HL-60/S4 treated with phorbol 12-myristate 13-acetate at 8.2 ng/mL for 4 days and 3 days (cell line): Measurements from ENCODE around the gene TRIO.
"Not testable (repeated sequence)": the region's sequence is repeated elsewhere in the genome, so short reads cannot be mapped to it uniquely, and the experiment has no call there.

Source experiments
- in situ Hi-C: fragments of 300-500 bp; cut with MboI; formaldehyde crosslinking; loops from 2 replicates; pipeline ENCODE4 v1.15.0; 2022; ENCODE audit warnings: low sequenced_read_pairs

TRIO gene

DNA sequence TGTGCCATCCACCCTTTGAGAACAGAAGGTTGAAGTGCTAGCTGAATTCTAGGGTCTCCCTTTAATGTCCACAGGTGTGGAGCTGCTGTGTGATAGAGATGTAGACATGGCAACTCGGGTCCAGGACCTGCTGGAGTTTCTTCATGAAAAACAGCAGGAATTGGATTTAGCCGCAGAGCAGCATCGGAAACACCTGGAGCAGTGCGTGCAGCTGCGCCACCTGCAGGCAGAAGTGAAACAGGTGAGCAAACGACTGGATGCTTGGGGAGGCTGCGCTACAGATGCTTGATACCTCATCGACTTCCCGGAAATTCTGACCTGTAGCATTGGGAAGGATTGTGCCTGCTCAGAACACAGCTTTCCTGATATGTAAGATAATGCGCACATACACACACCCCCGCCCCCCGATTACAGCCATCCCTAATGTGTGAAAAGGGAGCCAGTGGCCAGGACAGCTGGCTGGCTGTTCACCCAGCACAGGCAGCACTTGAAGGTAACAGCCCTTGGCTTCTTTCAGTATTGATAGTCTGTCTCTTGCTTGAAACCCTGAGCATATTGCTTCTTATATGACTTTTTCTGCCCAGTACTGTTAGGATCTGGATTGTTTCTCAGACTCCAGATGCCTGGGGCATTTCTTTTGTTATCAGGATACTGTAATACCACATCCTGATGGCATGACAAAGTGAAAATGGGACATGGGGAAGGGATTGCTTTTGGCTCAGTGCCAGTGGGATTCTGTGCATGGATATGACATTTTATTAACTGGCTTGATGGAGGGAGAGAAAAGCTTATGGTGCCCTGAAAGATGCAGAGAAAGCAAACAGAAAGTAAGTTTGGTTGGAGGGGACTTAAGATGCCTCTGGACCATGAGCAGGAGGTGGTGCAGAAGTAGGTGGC lies 221.7 kb downstream of the TRIO start:
- in situ Hi-C loops, result loop anchor here (25.0 kb wide), 2 partner anchors 272 to 647 kb away; no protein-coding TSS in a partner anchor

DNA sequence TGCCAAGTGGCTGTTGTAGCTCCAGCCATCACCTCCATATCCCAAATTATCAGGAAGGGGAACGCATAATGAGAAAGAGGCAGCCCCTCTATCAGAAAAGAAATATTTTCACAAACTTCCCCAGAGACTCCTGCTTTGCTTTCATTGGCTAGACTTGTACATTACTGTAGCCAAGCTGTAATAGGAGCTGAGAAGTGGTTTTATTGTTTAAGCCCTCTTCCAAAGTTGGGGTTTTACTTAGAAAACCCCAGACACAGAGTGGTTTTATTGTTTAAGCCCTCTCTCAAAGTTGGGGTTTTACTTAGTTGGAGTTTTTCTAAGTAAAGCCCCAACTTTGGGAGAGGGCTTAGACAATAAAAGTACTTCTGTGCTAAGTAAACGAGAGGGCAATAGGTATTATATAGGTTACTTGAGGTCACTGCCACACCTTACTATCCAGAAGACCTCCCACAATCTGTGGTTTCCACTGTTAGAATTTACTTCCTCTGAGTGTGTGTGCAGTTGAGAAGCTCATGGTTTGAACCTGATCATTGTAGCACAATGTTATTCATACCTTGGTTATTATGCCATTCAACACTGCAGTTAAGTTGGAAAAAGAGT lies 222.8 kb downstream of the TRIO start:
- in situ Hi-C loops, result loop anchor here (25.0 kb wide), 2 partner anchors 271 to 646 kb away; no protein-coding TSS in a partner anchor

DNA sequence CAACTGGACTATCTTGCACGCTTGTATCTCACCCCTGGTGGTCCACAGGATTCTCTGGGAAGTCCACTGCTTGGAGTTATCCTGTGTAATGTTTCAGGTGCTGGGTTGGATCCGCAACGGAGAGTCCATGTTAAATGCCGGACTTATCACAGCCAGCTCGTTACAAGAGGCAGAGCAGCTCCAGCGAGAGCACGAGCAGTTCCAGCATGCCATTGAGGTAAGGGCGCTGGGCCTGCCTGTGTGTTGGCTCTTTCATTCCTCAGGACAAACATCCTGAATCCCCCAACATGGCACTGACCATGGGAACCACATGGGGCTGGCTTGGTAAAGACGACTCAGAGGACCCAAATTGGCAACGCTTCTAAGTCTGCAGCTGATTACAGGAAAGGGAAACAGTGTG lies 223.6 kb downstream of the TRIO start:
- in situ Hi-C loops, result loop anchor here (25.0 kb wide), 2 partner anchors 271 to 646 kb away; no protein-coding TSS in a partner anchor

DNA sequence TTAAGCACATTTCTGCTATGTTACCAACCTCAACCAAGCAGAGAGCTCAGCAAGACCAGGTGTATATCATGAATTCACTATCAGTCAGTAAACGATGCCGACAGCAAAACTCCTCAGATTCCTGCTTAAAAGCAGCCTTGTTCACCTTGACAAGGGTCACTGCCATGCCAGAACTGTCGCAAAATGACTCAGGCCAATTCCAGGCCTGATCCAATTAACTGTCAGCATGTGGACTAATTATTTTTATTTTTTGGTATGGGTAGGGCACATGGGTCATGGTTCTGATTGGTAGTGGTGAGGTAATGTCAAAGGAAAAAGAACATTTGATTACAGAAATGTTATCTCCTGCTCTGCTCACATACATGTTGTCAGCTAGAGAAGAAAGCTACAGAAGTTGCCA lies 224.2 kb downstream of the TRIO start:
- in situ Hi-C loops, result loop anchor here (25.0 kb wide), 2 partner anchors 270 to 645 kb away; no protein-coding TSS in a partner anchor

DNA sequence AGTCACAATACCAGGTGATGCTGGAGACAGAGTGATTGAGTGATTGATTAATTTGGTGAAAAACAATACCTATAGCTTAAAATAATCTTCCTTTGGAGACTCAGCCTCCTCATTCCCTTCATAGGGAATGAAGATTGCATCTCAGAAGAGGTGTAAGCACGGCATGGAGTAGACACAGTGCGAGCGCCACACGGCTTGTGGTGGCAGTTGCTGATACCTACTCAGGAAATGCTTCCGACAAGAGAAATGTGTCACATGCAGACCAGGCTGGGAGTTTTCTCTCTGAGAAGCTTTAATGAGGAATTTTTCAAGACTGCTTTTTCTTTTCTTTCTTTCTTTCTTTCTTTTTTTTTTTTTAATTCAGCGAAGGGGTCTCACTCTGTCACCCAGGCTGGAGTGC lies 226.6 kb downstream of the TRIO start:
- in situ Hi-C loops, result loop anchor here (25.0 kb wide), 2 partner anchors 268 to 643 kb away; no protein-coding TSS in a partner anchor

DNA sequence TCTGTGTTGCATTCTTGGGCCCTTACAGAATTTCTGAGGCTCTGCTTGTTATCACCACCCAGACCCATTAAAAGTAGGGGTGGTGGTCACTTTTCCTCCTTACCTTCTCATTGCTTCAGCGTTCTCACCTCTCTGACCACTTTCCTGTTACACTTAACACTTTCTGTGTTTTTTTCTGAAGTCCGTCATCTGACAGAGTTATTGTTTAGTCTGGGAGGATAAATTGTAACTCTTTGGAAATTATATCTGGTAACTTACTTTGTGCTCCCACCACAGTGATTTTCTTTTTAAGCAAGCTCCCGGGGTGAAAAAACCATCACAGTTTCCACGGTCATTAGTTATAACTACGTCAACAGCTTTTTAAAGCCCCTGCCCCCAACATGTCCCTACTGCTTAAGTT lies 227.2 kb downstream of the TRIO start:
- in situ Hi-C loops, result loop anchor here (25.0 kb wide), 2 partner anchors 267 to 642 kb away; no protein-coding TSS in a partner anchor

DNA sequence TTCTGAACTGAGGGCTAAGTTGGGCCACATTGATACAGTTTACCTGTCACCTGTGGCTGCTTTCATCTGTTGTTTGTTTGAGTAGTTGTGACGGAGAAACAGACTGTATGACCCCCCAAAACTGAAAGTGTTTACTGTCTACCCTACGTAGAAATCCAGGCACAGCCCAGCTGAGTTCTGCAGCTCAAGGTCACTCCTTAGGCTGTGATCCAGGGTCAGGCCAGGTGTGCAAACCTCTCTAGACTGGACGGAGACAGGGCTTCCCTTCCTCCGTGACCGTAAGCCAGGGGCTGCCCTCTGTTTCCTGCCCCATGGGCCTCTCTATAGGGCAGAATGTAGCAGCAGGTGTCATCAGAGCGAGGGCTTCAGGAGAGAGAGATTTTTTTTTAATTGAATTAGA lies 230.5 kb downstream of the TRIO start:
- in situ Hi-C loops, result loop anchor here (25.0 kb wide), 2 partner anchors 264 to 639 kb away; no protein-coding TSS in a partner anchor

DNA sequence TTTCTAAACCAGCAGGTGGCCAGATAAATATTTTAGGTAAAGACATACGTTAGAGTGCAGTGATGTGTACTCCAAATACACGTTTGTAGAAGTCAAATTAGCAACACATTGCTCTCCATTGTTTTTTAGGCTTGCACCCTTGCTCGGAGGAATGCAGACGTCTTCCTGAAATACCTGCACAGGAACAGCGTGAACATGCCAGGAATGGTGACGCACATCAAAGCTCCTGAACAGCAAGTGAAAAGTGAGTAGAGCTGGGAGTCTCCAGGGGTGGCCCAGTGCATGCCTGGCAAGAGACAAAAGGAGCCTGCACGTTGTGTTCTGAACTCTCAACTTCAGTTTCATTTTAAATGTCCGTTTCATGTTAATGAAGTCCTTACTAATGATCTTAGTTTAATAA lies 231.0 kb downstream of the TRIO start:
- in situ Hi-C loops, result loop anchor here (25.0 kb wide), 2 partner anchors 263 to 638 kb away; no protein-coding TSS in a partner anchor

DNA sequence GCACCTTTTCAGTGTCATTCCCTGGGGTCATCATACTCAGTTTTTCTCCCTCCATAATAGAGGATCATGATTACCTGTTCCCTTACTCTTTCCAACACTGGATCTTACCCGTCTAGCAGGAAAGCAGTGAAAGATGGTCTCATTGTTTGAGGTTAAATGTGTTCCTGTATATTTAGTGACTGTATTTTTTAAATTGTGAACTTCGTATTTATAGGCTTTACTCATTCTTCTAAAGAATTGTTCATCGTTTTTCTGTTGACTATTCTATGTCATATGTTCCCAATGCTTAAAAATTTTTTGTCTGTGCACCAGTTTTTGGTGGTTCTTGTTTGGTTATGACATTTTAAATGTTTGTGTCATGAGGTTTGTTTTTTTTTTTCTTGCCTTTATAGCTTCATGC lies 233.6 kb downstream of the TRIO start:
- in situ Hi-C loops, result no loop called here

DNA sequence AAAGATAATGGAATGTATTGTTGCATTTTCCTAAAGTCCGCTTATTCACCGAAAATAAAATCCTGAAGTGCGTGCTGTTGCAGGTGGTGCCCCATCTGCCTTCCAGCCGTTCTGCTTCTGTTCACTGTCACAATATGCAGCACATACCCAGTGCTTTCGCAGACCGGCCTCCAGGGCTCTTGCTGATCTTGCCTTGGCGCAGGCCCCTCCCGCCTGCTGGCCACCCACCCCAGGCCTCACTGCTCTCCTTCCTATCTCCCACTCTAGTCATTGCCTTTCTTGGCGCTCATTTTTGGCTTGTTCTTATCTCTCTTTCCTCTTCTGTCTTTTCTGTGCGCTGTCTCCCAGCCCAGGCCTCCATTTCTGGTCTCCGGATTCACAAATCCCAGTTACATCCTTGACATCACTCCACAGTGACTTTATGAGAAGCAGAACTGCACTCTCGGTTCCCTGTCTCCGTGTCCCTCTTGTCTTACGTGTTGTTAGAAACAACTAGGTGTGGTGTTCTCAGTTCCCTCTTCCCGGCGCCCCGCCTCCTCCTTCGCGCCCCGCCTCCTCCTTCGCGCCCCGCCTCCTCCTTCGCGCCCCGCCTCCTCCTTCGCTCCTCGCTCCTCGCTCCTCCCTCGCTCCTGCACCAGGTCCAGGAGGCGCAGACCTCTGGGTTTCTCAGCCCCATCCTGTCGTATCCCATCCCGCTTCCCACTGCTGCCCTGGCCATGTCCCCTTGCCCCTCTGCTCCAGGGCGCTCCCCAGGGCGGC lies 236.8 kb downstream of the TRIO start:
- in situ Hi-C loops, result no loop called here

DNA sequence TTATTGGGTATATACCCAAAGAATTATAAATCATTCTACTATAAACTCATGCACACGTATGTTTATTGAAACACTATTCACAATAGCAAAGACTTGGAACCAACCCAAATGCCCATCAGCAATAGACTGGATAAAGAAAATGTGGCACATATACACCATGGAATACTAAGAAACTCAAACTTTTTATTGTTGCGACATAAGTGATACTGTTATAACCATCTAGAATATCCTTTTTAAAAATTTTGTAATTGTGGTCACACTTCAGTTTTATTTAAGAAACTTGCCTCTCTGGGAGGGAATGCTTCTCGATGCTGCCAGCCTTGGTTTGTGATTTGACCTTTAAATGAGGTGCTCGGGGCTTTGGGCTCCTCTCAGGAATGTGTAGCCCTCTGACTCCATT lies 237.6 kb downstream of the TRIO start:
- in situ Hi-C loops, result no loop called here

DNA sequence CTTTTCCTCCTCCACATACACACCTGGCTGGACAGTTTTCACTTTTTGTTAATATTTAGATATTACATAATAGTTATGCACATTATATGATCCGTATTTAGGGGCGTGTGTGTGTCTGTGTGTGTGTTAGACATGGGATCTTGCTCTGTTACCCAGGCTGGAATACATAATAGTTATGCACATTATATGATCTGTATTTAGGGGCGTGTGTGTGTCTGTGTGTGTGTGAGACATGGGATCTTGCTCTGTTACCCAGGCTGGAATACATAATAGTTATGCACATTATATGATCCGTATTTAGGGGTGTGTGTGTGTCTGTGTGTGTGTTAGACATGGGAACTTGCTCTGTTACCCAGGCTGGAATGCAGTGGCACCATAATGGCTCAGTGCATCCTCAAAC lies 239.5 kb downstream of the TRIO start:
- in situ Hi-C loops, result no loop called here

DNA sequence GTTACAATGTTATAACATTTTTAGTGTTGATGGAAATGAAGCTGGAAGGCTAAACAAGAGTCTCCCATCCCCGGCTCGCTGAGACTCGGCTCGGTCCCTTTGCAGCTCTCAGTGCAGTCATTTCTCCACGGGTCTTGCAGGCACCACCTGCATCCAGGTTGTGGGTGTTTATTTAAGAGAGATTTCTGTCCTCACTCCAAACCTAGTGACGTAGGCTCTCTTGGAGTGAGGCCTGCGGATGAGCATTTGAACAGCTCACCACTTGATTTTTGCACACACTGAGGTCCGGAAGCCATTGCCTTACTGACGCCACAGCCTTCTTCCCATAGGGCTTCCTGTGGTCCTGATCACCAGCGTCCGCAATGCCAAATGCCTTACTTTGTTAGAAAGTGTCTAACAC lies 240.8 kb downstream of the TRIO start:
- in situ Hi-C loops, result no loop called here

DNA sequence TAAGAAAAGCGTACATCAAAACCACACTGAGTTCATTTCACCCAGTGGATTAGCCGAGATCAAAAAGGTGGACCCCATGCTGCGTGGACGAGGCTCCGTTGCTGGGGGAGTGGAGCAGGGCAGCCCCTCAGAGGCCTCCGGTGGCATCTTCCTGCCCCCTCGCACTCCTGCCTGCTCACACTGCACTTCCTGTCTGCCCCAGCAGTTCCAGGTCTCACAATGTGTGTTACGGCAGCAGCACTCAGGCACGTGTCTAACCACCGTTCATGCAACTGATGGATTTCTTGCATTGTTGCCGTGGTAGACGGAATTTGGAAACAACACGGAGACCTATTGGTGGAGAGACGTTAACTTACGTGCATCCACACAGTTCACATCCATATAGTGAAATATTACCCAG lies 241.9 kb downstream of the TRIO start:
- in situ Hi-C loops, result no loop called here

DNA sequence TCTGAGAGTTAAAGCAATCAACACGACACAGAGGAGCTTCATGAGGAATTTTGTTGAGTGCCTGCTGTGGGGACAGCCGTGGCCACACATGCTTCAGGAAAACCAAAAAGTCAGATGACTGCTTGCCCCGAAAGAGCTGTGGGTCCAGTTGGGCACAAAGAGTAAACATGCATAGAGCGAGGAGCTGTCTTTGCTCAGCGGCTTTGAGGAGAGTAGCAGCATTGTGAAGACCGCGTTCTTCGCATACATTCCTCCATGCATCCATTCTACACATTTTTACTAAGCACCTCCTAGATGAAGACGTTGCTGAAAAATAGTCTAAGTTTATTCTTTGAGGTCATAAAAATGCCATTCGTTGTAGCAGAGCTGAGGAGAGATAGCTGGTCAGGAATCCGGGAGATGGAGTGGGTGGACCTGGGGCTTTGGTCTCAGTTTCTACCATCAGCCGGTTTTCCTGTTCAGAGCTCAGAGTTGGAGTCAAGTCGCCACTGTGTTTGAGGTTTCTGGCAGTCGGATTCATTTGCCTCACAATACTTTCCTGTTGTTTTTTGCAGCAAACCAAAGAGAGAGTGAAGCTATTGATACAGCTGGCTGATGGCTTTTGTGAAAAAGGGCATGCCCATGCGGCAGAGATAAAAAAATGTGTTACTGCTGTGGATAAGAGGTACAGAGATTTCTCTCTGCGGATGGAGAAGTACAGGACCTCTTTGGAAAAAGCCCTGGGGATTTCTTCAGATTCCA lies 243.9 kb downstream of the TRIO start:
- in situ Hi-C loops, result no loop called here

DNA sequence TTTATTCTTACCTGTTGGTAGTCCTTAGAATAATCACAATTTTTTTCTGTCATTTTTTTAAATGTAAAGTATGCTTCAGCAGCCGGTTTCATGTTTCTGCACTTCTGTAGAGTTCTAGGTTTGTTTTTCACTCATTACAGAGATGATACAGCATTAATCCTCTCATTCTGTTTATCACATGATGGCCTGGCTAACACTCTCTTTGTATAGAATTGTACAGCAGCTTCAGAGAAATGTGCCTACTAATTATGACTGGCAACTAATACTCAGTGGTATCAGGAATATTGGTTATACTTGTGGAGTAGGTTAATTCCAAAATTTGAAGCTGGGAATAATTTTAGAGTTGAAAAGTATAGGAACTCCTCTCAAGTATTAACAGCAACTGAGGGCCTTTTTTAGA lies 245.6 kb downstream of the TRIO start:
- in situ Hi-C loops, result no loop called here

DNA sequence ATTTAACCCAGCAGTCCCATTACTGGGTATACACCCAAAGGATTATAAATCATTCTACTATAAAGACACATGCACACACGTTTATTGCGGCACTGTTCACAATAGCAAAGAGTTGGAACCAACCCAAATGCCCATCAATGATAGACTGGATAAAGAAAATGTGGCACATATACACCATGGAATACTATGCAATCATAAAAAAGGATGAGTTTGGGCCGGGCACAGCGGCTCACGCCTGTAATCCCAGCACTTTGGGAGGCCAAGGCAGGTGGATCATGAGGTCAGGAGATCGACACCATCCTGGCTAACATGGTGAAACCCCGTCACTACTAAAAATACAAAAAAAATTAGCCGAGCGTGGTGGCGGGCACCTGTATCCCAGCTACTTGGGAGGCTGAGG lies 249.4 kb downstream of the TRIO start:
- in situ Hi-C loops, result not testable (repeated sequence)

DNA sequence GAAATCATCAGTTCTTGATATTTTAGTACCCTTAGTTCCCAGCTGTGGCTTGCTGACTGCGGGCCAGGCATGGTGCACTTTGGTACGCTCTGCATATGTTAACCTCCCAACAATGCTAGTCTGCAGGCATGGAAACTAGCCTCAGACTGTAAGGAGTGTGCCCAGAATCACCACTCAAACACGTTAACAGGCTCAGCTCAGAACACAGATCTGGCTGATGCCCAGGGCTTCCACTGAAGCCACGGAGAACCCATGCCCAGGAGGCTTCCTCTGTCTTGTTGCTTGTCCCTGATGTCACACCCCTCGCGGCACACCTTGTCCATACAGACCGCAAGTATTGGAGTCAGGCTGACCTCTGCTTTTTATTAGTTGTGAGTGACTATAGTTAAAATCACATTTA lies 251.2 kb downstream of the TRIO start:
- in situ Hi-C loops, result no loop called here

DNA sequence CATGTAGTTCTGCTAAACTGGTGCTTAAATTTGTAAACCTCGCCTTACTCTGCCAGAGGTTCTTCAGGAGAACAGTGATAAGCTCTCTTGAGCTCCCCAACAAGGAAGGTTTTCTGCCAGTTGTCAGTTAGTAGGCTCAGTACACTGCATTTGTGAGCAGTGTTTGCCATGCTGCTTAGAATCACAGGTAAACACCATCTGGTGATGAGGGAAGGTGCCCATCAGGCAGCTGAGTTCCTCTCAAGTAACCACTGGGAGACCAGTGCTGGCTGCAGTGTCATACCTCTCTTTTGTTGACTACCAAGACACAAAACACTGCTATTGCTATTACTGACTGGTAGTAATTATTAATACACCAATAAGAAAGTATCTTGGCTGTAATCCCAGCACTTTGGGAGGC lies 252.3 kb downstream of the TRIO start:
- in situ Hi-C loops, result no loop called here

DNA sequence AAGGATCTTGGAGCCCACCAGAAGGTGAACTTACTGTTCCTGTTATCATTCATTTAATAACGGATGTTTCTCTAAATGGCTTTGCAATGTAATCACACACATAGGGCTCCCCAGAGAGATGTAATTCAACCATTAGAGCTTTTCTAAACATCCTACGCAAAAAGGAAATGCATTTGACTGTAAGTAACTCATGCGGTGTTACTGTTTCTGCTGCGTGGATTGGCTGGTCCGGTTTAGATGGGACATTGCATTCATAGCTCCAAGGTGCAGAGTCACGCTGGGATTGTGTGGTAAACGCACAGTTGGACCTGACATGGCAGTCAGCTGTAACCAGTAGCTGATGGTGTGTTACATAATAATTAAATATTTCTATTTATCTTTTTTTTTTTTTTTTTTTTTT lies 252.9 kb downstream of the TRIO start:
- in situ Hi-C loops, result no loop called here
